HG03196 (cell line): ENCODE data around the gene ARCN1.

Experiments
- ATAC-seq: cut with Tn5 transposase; IDR thresholded peaks from one replicate; pipeline ENCODE4 v1.9.1; 2021; ENCODE audit not compliant: unreplicated experiment

Gene ARCN1

DNA sequence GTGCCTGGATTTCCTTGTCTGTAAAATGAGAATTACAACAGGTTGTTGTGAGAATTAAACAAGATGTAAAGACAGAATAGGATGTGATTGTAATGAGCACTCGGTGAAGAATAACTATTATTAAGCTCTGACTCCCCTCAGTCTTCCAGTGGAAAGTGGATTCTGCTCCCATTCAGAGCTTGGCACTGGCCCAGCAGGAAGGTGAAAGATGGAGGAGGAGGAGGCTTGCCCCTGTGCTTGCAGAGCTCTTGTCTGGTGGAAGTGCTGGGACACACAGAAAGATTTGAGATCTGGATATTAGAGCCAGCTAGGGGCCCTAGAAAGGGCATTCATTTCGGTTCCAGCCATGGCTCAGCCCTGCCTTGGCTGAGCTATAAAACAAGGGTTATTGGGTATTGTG lies 63.4 kb downstream of the ARCN1 start:
- ATAC-seq: no peak

DNA sequence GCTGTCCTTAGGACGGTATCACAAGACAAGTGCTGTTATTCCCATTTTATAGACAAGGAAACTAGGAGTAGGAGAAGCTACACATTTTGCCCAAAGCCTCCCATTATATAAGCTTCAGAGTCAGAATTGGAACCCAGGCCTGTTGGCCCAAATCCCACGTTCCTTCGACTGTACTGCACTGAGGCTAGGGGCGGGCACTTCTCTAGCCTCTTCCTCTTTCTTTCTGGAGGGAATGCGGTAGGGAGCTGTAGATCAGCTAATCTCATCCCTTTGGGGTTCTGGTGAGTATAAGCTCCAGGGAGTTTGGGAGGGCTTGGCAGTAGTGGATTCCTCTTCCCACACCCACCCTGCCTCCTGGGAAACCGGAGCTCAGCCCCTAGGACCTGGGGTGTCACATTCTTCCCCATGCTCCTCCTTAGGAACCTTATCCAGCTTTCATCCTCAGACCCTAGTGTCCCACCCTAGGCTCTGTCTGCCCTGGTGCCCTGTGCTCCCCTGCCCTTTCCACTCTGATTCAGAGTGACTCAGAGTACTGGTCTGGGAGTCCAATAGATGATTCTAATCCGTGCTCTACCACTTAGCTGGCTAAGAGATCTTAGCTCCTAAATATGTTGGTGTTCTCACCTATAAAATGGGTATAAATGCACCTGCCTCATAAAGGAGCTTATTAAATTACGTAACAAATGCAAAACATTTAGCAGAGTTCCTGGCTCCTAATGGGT lies 64.5 kb downstream of the ARCN1 start:
- ATAC-seq: no peak

GRCh38 chr11:118638726-118639125 lies 66.5 kb downstream of the ARCN1 start:
- no peak for ATAC-seq

GRCh38 chr11:118639899-118640298 lies 67.7 kb downstream of the ARCN1 start:
- no peak for ATAC-seq

GRCh38 chr11:118640332-118641154 lies 68.3 kb downstream of the ARCN1 start:
- no peak for ATAC-seq

DNA sequence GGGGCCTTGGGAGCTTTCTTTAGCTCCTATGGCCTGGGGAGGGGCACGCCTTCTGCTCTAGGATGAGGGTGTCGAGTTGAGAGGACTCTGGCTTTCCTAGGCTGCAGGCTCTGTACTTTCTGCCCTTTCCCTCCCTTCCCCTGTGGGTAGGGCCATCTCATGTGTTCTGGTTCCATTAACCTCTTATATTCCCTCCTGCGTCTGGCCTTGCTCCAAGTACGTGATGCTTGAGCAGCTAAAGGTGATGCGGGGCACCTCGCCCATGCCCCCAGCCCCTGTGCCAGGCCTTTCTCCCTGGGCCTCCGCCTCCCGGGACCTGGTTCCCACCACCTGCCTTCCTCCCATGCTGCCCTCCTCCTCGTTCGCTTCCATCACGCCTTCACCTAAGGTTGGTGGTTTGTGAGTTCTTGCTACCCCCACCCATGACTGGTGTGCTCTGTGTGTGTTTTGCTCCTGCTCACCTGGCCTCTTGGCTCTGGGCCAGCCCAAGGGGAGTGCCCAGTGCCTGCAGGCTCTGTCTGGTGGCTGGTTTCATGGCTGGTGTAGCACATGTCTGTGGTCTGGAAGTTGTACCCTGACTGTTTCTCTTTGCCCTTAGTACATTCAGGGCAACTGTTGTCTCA lies 69.3 kb downstream of the ARCN1 start:
- no peak for ATAC-seq

DNA sequence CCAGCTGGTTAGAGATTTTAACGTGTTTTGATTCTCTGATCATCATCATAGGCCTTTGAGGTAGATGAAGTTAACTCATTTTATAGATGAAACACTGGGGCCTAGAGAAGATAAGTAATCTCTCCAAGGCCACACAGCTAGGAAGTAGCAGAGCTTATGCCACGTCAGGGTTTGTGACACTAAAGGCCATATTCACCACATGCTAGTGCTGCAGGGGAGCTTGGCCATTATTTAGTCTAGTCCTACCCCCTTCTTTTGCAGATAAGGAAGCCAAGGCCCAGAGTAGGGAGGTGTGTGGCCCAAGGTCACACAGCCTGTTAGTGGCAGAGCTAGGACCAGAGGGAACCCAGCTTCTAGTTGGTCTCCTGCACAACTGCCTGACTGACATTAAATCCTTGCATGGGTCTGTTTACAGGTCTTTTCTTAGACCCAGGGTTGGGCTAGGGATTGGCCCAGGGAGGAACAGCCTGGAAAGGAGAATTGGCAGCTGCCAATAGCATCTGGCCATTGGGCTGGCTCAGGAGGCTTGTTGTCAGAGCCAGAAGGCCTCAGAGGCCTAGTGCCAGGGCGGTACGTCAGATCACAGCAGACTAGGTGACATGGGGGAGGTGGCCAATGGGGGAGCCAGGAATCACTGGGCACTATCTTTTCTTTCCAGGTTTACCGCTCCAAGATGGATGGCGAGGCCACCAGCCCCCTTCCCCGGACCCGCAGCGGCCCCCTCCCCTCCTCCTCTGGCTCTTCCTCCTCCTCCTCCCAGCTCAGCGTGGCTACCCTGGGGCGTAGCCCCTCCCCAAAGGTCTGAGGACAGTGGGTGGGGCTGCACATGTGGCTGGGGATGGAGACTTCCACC lies 71.2 kb downstream of the ARCN1 start:
- no peak for ATAC-seq

DNA sequence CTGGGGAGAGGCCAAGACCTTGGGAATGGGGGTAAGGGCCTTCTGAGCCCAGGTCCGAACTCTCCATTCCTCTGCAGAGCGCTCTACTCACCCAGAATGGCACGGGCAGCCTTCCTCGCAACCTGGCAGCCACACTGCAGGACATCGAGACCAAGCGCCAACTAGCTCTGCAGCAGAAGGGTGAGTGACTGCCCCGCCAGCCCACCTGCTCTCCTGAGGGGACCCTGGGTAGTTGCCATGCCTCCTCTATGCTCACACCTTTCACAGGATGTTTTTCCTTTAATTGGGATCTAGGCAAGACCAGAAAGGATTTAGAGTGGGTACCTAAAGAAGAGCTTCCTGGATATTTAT lies 71.8 kb downstream of the ARCN1 start:
- no peak for ATAC-seq

DNA sequence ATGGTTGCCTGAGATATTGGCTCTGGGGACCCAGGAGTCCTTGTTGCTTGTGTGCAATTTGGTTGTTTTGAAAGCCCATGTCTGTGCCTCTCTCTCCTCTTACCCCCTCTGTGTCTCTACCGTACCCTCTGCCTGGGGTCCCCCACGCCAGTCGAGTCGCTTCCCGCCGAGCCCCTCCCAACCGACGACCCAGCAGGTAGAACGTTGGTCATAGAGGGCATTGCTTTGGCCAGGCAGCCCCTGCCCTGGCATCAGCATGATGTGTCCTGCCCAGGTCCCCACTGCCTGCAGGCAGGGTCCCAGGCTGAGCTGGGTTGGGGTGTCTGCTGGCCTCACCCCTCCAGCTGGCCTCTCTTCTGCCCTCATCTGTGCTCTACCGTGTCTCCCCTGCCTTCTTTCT lies 72.3 kb downstream of the ARCN1 start:
- no peak for ATAC-seq

GRCh38 chr11:118645066-118645715 lies 73.0 kb downstream of the ARCN1 start:
- no peak for ATAC-seq

DNA sequence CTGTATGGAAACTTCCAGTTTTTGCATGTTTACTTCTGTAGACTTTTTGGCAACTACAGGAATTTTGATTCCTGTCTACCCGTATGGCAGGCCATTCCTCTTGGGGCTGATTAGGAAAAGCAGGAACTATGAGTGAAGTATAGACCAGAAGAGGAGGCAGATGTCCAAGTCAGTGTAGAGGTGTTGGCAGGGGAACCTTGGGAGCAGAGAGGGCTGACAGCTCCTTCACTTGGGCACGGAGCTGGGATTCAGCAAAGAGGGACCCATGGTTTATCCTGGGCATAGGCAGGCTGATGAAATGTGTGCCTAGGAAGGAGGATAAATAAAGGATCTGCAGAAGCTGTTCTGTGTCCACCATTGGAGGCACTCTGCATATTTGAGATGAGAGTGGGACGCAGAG lies 74.2 kb downstream of the ARCN1 start:
- ATAC-seq: no peak

- ATAC-seq: no peak
These were observed 76.1 kb downstream of the ARCN1 start for GRCh38 chr11:118648291-118648690.

DNA sequence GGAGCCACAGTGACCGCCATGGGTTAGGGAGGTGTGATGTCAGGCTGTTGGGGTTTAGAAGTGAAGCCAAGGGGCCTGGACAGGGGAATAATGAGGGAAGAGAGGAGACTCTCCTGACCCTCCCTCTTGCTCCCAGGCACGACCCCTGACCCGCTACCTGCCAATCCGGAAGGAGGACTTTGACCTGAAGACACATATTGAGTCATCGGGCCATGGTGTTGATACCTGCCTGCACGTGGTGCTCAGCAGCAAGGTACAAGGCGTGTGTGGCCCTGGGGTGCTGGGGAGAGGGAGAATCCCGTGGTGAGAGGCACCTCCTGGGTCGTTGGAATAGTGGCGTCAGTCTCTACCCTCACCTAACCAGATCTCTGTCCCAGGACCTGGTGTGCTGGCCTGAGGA lies 77.7 kb downstream of the ARCN1 start:
- ATAC-seq: no peak

DNA sequence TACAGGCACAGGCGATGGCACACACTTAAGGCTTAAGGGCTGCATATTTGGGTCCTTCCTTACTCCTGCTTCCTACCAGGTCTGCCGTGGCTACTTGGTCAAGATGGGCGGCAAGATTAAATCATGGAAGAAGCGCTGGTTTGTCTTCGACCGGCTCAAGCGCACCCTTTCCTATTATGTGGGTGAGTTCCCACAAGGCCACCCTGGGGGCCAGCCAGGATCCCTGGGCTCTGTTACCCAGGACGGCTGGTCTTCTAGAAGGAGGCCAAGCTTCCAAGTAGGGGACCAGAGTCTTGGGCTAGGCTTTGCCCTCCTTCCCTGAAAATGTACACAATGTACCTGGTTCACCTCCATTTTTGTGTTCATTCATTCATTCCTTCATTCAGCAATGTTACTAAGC lies 78.2 kb downstream of the ARCN1 start:
- no peak for ATAC-seq

- no peak for ATAC-seq
These were observed 79.6 kb downstream of the ARCN1 start for GRCh38 chr11:118651820-118652219.
